GM23248 (cell line): ENCODE measurements around the gene TYW5. TPM values are rescaled to one million over a fixed set of nuclear protein-coding genes. Genes with fewer than 3 reads are reported as not detected.

ENCODE experiments used
- DNase-seq: peaks from one replicate; pipeline ENCODE4 v3.0.0-alpha.2; 2015
- H2AFZ ChIP-seq: fragments of 200-600 bp; sonication (generic); 2 replicates; pipeline ENCODE4 v1.6.1; 2016; ENCODE audit warnings: antibody characterized with exemption
- H3F3A ChIP-seq: fragments of 200-600 bp; sonication (generic); 2 replicates; pipeline ENCODE4 v1.6.1; 2016; ENCODE audit warnings: mild to moderate bottlenecking, antibody characterized with exemption, mixed run types; ENCODE audit not compliant: insufficient read depth
- H3K27ac ChIP-seq: fragments of 200-600 bp; sonication (generic); 2 replicates; pipeline ENCODE4 v1.5.1; 2016; ENCODE audit warnings: mild to moderate bottlenecking
- H3K27me3 ChIP-seq: fragments of 200-600 bp; sonication (generic); replicated peaks from 2 replicates; pipeline ENCODE4 v1.6.1; 2016; ENCODE audit warnings: mild to moderate bottlenecking; ENCODE audit not compliant: insufficient read depth
- H3K36me3 ChIP-seq: fragments of 200-600 bp; sonication (generic); 2 replicates; pipeline ENCODE4 v1.6.1; 2016; ENCODE audit warnings: low read depth, mild to moderate bottlenecking
- H3K4me1 ChIP-seq: fragments of 200-600 bp; sonication (generic); 2 replicates; pipeline ENCODE4 v1.6.1; 2016; ENCODE audit warnings: mild to moderate bottlenecking; ENCODE audit not compliant: insufficient read depth
- H3K4me2 ChIP-seq: fragments of 200-600 bp; sonication (generic); one replicate; pipeline ENCODE4 v1.6.1; 2016; ENCODE audit warnings: mild to moderate bottlenecking; ENCODE audit not compliant: unreplicated experiment
- H3K4me3 ChIP-seq: fragments of 200-600 bp; sonication (generic); 2 replicates; pipeline ENCODE4 v1.5.1; 2016; ENCODE audit warnings: mild to moderate bottlenecking
- H3K79me2 ChIP-seq: fragments of 200-600 bp; sonication (generic); 2 replicates; pipeline ENCODE4 v1.6.1; 2016; ENCODE audit warnings: mild to moderate bottlenecking; ENCODE audit not compliant: insufficient read depth
- H3K9ac ChIP-seq: fragments of 200-600 bp; sonication (generic); 2 replicates; pipeline ENCODE4 v1.6.1; 2016; ENCODE audit warnings: mild to moderate bottlenecking
- H3K9me2 ChIP-seq: fragments of 200-600 bp; sonication (generic); 2 replicates; pipeline ENCODE4 v1.6.1; 2016; ENCODE audit warnings: mixed run types, mild to moderate bottlenecking, moderate library complexity; ENCODE audit not compliant: insufficient read depth
- H3K9me3 ChIP-seq: fragments of 200-600 bp; sonication (generic); one replicate; pipeline ENCODE4 v1.6.1; 2017; ENCODE audit warnings: low read depth
- H4K20me1 ChIP-seq: fragments of 200-600 bp; sonication (generic); 2 replicates; pipeline ENCODE4 v1.6.0; 2016; ENCODE audit not compliant: insufficient read depth
- EZH2 ChIP-seq: fragments of 200-600 bp; sonication (generic); IDR thresholded peaks from 2 replicates; pipeline ENCODE4 v1.6.1; 2018; ENCODE audit warnings: antibody characterized with exemption, mild to moderate bottlenecking; ENCODE audit not compliant: insufficient read depth, poor library complexity, severe bottlenecking
- EZH2phosphoT487 ChIP-seq: fragments of 200-600 bp; sonication (generic); IDR thresholded peaks from 2 replicates; pipeline ENCODE4 v1.6.1; 2018; ENCODE audit warnings: antibody characterized with exemption, moderate library complexity, mild to moderate bottlenecking, low read depth; ENCODE audit not compliant: insufficient read depth
- WGBS, 2 experiments: methylation state at CpG; one replicate each; pipeline ENCODE4 v1.1.6; 2015 to 2017; ENCODE audit warnings: low lambda C conversion rate in 2 of 2, low coverage in 1 of 2; ENCODE audit errors: missing lambda C conversion rate in 2 of 2; 5-methylcytosine and 5-hydroxymethylcytosine counted together
- in situ Hi-C: fragments of 300-500 bp; cut with MboI; formaldehyde crosslinking; loops from 2 replicates; pipeline ENCODE4 v1.15.0; 2020
- polyA plus RNA-seq: library from polyadenylated mRNA; unstranded; fragments of >200 nt; fragmentation: Nextera tagmentation; extraction: Ambion mirVana; gene quantifications from 2 replicates; pipeline ENCODE4 v1.2.1, GENCODE V29; 2016
- small RNA-seq: library from RNA; depleted of rRNA; stranded (forward); fragments of <200 nt; gene quantifications from one replicate; pipeline ENCODE3, GENCODE V24; 2014; ENCODE audit warnings: low read depth, low replicate concordance
- total RNA-seq: library from RNA; depleted of rRNA; stranded (reverse); fragments of >200 nt; shearing (Covaris generic); gene quantifications from 2 replicates; pipeline ENCODE4 v1.2.3, GENCODE V29; 2014; rRNA removed

Gene TYW5
- total and polyA plus RNA-seq, 2 experiments from 2014 or later: 6.6 to 7.0 TPM

DNA sequence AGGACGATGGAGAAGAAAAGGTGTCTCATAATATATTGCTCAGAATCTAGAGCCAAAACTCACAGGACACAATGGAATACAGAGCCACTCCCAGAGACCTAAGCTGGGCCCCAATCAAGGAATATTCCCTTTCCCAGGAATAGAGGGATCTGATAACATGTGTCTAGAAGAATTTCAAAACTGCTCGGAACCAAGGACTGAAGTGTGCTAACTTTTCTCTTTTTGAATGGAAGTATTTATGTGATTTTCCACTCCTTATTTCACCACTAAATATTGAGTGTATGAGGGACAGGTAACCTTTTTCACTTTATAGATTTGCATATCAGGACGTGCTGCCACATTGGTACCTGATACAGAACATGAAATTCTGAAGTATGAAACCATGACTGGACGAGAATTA lies 53.3 kb downstream of the TYW5 start:
- Histone ChIP-seq H3K9me2 (no peaks in the 10 kb centered on the region), H3K4me3 (no peak overlapping the region), H3K79me2 (no peaks in the 10 kb centered on the region), H2AFZ (no peak overlapping the region), H3K4me1 (no peaks in the 10 kb centered on the region), H3F3A (no peaks in the 10 kb centered on the region), H3K9ac (no peak overlapping the region), H4K20me1 (no peaks in the 10 kb centered on the region), H3K27ac (no peak overlapping the region), H3K9me3 (no peaks in the 10 kb centered on the region), H3K4me2 (no peak overlapping the region), H3K27me3 (no peaks in the 10 kb centered on the region), H3K36me3 (no peaks in the 10 kb centered on the region)
- DNase-seq: no peak
- in situ Hi-C loops: no loop called here
- 59 to 62% methylated on average over 4 of the region's 4 CpGs for WGBS, 2 experiments
- no peak for TF ChIP-seq EZH2

GRCh38 chr2:199896617-199897016 lies 58.7 kb downstream of the TYW5 start:
- Histone ChIP-seq H2AFZ (no peak overlapping the region), H3K27ac (no peak overlapping the region), H3K4me2 (no peak overlapping the region), H3K4me1 (no peaks in the 10 kb centered on the region), H3K4me3 (no peak overlapping the region), H3F3A (no peaks in the 10 kb centered on the region), H3K9ac (no peak overlapping the region), H3K27me3 (no peaks in the 10 kb centered on the region), H3K9me3 (no peaks in the 10 kb centered on the region), H4K20me1 (no peaks in the 10 kb centered on the region), H3K36me3 (no peaks in the 10 kb centered on the region), H3K9me2 (no peaks in the 10 kb centered on the region), H3K79me2 (no peaks in the 10 kb centered on the region)
- WGBS, 2 experiments: 60 to 65% methylated on average over 2 of the region's 2 CpGs
- TF ChIP-seq EZH2: no peak
- TF ChIP-seq EZH2phosphoT487: no peak
- DNase-seq: no peak
- in situ Hi-C loops: no loop called here

DNA sequence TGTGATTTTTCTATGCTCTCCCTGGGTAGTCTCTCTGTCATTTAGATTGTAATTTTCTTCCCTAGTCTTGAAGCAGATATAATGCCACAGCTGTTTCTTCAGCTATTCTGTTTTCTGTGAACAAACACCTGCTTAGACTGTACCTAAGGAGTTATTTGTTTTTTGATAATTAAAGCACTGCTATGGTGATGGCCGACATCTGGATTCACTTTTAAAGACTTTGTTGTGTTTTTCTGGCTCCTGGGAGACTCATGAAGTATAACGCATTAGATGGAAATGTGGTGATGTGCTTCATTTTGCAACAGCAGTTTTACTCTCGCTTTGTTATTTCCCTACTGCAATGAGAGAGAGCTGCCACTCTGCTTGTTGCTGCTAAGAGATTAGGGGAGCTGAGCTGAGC lies 59.9 kb downstream of the TYW5 start:
- Histone ChIP-seq H3F3A (no peaks in the 10 kb centered on the region), H3K9ac (no peak overlapping the region), H4K20me1 (no peaks in the 10 kb centered on the region), H3K27me3 (no peaks in the 10 kb centered on the region), H3K4me3 (no peak overlapping the region), H3K79me2 (no peaks in the 10 kb centered on the region), H2AFZ (no peak overlapping the region), H3K36me3 (no peaks in the 10 kb centered on the region), H3K9me3 (no peaks in the 10 kb centered on the region), H3K9me2 (no peaks in the 10 kb centered on the region), H3K4me2 (no peak overlapping the region), H3K27ac (no peak overlapping the region), H3K4me1 (no peaks in the 10 kb centered on the region)
- peak; percentile 40 for DNase-seq
- WGBS, 2 experiments: 38% methylated on average over 3 of the region's 3 CpGs
- TF ChIP-seq EZH2: no peak
- TF ChIP-seq EZH2phosphoT487: no peak
- in situ Hi-C loops: no loop called here

DNA sequence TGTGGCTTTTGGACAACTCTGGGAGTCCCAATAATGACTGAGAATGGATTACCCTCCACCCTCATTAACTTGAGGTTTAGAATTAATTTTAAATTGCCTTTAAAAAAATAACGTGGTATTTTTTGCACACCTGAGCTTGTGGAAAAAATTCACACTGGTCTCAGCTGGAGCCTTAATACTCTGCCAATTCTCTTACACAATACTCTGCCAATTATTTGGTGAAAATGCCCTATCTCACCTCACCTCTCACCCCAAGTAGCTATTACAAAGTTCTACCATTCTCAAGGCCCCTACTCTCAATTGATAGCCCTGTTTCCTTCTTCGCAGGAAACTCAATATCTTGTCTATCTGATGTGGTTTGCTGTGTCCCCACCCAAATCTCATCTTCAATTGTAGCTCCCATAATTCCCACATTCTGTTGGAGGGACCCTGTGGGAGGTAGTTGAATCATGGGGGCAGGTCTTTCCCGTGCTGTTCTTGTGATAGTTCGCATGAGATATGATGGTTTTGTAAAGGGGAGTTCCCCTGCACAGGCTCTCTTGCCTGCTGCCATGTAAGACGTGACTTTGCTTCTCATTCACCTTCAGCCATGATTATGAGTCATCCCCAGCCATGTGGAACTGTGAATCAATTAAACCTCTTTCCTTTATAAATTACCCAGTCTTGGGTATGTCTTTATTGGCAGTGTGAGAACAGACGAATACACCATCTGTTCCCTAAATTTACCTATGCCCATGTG lies 71.6 kb downstream of the TYW5 start:
- in situ Hi-C loops: no loop called here
- Histone ChIP-seq H3K4me2 (no peak overlapping the region), H4K20me1 (no peaks in the 10 kb centered on the region)

DNA sequence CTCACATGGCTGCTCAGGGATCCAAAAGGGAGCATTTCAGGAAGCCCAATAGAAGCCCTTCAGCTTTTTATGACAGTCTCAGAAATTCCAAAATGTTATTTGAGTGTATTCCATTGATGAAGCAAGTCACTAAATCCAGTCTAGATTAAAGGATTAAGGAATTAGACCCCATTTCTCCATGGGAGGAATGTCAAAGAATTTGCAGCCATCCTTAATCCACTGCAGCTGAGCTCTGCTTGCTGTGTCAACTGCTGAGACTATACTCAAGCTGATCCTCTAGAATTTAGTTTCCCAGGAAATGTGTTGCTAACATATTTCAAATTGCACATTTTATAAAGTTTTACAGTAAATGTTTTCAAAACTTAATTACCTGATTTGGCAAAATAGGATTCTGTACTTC lies 72.6 kb downstream of the TYW5 start:
- Histone ChIP-seq H3K4me2 (no peak overlapping the region), H3K9me2 (no peaks in the 10 kb centered on the region)

More for the DNA sequence above, 71.6 kb downstream of the TYW5 start:
- Histone ChIP-seq H3K36me3 (no peaks in the 10 kb centered on the region), H3K9me2 (no peaks in the 10 kb centered on the region), H2AFZ (no peak overlapping the region), H3K4me3 (no peak overlapping the region), H3K27me3 (no peaks in the 10 kb centered on the region), H3K9ac (no peak overlapping the region), H3F3A (no peaks in the 10 kb centered on the region), H3K27ac (no peak overlapping the region), H3K4me1 (no peaks in the 10 kb centered on the region), H3K79me2 (no peaks in the 10 kb centered on the region), H3K9me3 (no peaks in the 10 kb centered on the region)
- 54 to 56% methylated on average over 6 of the region's 6 CpGs for WGBS, 2 experiments
- DNase-seq: no peak
- no peak for TF ChIP-seq EZH2phosphoT487
- no peak for TF ChIP-seq EZH2

More for the DNA sequence above, 72.6 kb downstream of the TYW5 start:
- Histone ChIP-seq H3K4me1 (no peaks in the 10 kb centered on the region), H3K27me3 (no peaks in the 10 kb centered on the region), H3K4me3 (no peak overlapping the region), H2AFZ (no peak overlapping the region), H3F3A (no peaks in the 10 kb centered on the region), H3K27ac (no peak overlapping the region), H3K79me2 (no peaks in the 10 kb centered on the region), H3K9me3 (no peaks in the 10 kb centered on the region), H4K20me1 (no peaks in the 10 kb centered on the region), H3K36me3 (no peaks in the 10 kb centered on the region), H3K9ac (no peak overlapping the region)
- in situ Hi-C loops: no loop called here
- TF ChIP-seq EZH2 (no peak), EZH2phosphoT487 (no peak)
- DNase-seq: no peak

Small RNA genes within 50 kb of the gene (small RNA-seq; reads per million reads assigned to genes)
- not detected for gene RN7SL717P

Other genes with a start within 250 kb of the TYW5 start
- gene FTCDNL1, start 104.3 kb downstream of the TYW5 start, total RNA-seq: 0.13 and 0.65 TPM in 2 replicates
- gene FTCDNL1, start 104.3 kb downstream of the TYW5 start, polyA plus RNA-seq: 1.6 and 1.9 TPM in 2 replicates
- gene C2orf69, start 44.2 kb downstream of the TYW5 start, total RNA-seq: 14.5 and 19.9 TPM in 2 replicates
- 19.3 and 19.9 TPM in 2 replicates for gene C2orf69, start 44.2 kb downstream of the TYW5 start, polyA plus RNA-seq
- gene MAIP1, start 91 bp upstream of the TYW5 start, total RNA-seq: 7.2 and 15.5 TPM in 2 replicates
- gene MAIP1, start 91 bp upstream of the TYW5 start, polyA plus RNA-seq: 18.6 and 18.7 TPM in 2 replicates